Tibial artery (tissue), 4 donors: ENCODE measurements around the gene SLC38A5.

Experiments used
- DNase-seq, 2 donors: peaks; one replicate each; pipeline ENCODE4 v3.0.0-alpha.2; 2019
- H3K27ac ChIP-seq, 2 donors: fragments of 200-600 bp; sonication (generic) in 1 of 2; 1 replicate in 1 of 2; 2 replicates in 1 of 2; pipeline ENCODE4 v1.5.1; 2018 to 2019; ENCODE audit warnings: mild to moderate bottlenecking in 1 of 2
- H3K27me3 ChIP-seq, 2 donors: fragments of 200-600 bp; sonication (generic) in 1 of 2; one replicate each; pipeline versions ENCODE4 v1.5.1 to v1.6.0; 2016 to 2019
- H3K36me3 ChIP-seq, 3 donors: fragments of 200-600 bp; sonication (generic) in 2 of 3; one replicate each; pipeline ENCODE4 v1.5.1; 2016 to 2019; ENCODE audit warnings: mild to moderate bottlenecking in 2 of 3
- H3K4me1 ChIP-seq, 4 donors: fragments of 200-600 bp; sonication (generic) in 2 of 4; 1 replicate in 3 of 4; 2 replicates in 1 of 4; pipeline ENCODE4 v1.5.1; 2016 to 2019
- H3K4me3 ChIP-seq, 2 donors: fragments of 200-600 bp; sonication (generic) in 1 of 2; 1 replicate in 1 of 2; 2 replicates in 1 of 2; pipeline ENCODE4 v1.5.1; 2018 to 2019; ENCODE audit warnings: mild to moderate bottlenecking in 2 of 2
- H3K9me3 ChIP-seq, 3 donors: fragments of 200-600 bp; sonication (generic) in 1 of 3; one replicate each; pipeline ENCODE4 v1.5.1; 2016 to 2019
- intact Hi-C: fragments of 100-400 bp; cut with DNase I; formaldehyde crosslinking; loops from one replicate; pipeline ENCODE4 v1.15.0; 2023; ENCODE audit warnings: low total_unique reads
- TF ChIP-seq, protein P1 (sequence below), 2 experiments: fragments of 200-600 bp in 1 of 2; fragments of 450-650 bp in 1 of 2; IDR thresholded peaks; one replicate each; pipeline ENCODE4 v1.5.1; 2017 to 2019; ENCODE audit warnings: antibody characterized with exemption in 2 of 2, mild to moderate bottlenecking in 1 of 2, moderate library complexity in 1 of 2

Gene SLC38A5

DNA sequence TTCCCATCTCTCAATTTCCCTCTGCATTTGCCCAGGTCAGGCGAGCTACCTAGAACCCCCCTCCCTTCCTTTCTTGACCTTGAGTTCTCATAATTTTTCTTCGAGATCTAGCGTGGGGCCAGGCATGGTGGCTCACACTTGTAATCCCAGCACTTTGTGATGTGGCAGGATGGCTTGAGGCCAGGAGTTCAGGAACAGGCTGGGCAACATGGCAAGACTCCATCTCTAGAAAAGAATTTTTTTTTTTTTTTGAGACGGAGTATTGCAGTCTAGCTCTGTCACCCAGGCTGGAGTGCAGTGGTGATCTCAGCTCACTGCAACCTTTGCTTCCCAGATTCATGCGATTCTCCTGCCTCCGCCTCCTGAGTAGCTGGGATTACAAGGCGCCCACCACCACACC lies 34.2 kb upstream of the SLC38A5 start:
- no peaks in the 10 kb centered on the region for H3K27me3 ChIP-seq
- no peaks in the 10 kb centered on the region for H3K36me3 ChIP-seq
- H3K4me1 ChIP-seq = no peaks in the 10 kb centered on the region
- H3K9me3 ChIP-seq = no peaks in the 10 kb centered on the region
- intact Hi-C loops = no loop called here
- DNase-seq = no peak
- no peak overlapping the region for H3K4me3 ChIP-seq
- H3K27ac ChIP-seq = no peak overlapping the region
- TF ChIP-seq, protein P1, sequence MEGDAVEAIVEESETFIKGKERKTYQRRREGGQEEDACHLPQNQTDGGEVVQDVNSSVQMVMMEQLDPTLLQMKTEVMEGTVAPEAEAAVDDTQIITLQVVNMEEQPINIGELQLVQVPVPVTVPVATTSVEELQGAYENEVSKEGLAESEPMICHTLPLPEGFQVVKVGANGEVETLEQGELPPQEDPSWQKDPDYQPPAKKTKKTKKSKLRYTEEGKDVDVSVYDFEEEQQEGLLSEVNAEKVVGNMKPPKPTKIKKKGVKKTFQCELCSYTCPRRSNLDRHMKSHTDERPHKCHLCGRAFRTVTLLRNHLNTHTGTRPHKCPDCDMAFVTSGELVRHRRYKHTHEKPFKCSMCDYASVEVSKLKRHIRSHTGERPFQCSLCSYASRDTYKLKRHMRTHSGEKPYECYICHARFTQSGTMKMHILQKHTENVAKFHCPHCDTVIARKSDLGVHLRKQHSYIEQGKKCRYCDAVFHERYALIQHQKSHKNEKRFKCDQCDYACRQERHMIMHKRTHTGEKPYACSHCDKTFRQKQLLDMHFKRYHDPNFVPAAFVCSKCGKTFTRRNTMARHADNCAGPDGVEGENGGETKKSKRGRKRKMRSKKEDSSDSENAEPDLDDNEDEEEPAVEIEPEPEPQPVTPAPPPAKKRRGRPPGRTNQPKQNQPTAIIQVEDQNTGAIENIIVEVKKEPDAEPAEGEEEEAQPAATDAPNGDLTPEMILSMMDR (IDR thresholded peaks at IDR 0.05) = no peak

GRCh38 chrX:48498374-48498809 lies 28.3 kb upstream of the SLC38A5 start:
- H3K27me3 ChIP-seq = no peaks in the 10 kb centered on the region
- no peaks in the 10 kb centered on the region for H3K4me1 ChIP-seq
- no peak overlapping the region for H3K4me3 ChIP-seq
- DNase-seq = peak in 1 of 2 donors; percentile 10
- intact Hi-C loops = no loop called here
- no peaks in the 10 kb centered on the region for H3K36me3 ChIP-seq
- peaks cover 0 to 7% (median 0%) of the 10 kb centered on the region in 3 donors for H3K9me3 ChIP-seq
- TF ChIP-seq, protein P1 (IDR thresholded peaks at IDR 0.05) = no peak
- no peak overlapping the region for H3K27ac ChIP-seq

GRCh38 chrX:48497871-48498270 lies 27.8 kb upstream of the SLC38A5 start:
- no peaks in the 10 kb centered on the region for H3K4me1 ChIP-seq
- intact Hi-C loops = no loop called here
- no peaks in the 10 kb centered on the region for H3K36me3 ChIP-seq
- H3K27ac ChIP-seq = no peak overlapping the region
- H3K27me3 ChIP-seq = no peaks in the 10 kb centered on the region
- TF ChIP-seq, protein P1 (IDR thresholded peaks at IDR 0.05) = no peak
- DNase-seq = no peak
- peaks cover 0 to 7% (median 0%) of the 10 kb centered on the region in 3 donors for H3K9me3 ChIP-seq
- H3K4me3 ChIP-seq = no peak overlapping the region

GRCh38 chrX:48496660-48497059 lies 26.6 kb upstream of the SLC38A5 start:
- Histone ChIP-seq H3K27ac (no peak overlapping the region), H3K4me1 (no peaks in the 10 kb centered on the region), H3K27me3 (no peaks in the 10 kb centered on the region), H3K36me3 (no peaks in the 10 kb centered on the region), H3K9me3 (peaks cover 0 to 7% (median 0%) of the 10 kb centered on the region in 3 donors), H3K4me3 (no peak overlapping the region)
- DNase-seq = no peak
- TF ChIP-seq, protein P1 (IDR thresholded peaks at IDR 0.05) = no peak
- intact Hi-C loops = no loop called here

GRCh38 chrX:48493890-48494364 lies 23.9 kb upstream of the SLC38A5 start:
- intact Hi-C loops = no loop called here
- DNase-seq = no peak
- H3K36me3 ChIP-seq = no peaks in the 10 kb centered on the region
- no peak overlapping the region for H3K27ac ChIP-seq
- H3K4me1 ChIP-seq = no peaks in the 10 kb centered on the region
- no peaks in the 10 kb centered on the region for H3K27me3 ChIP-seq
- TF ChIP-seq, protein P1 (IDR thresholded peaks at IDR 0.05) = no peak
- no peak overlapping the region for H3K4me3 ChIP-seq
- H3K9me3 ChIP-seq = peaks cover 0 to 22% (median 0%) of the 10 kb centered on the region in 3 donors
